ENCODE results near the gene TFCP2L1. TPM values are rescaled to one million over a fixed set of nuclear protein-coding genes. Genes with fewer than 3 reads are reported as not detected.

Gene TFCP2L1
- total RNA-seq, 2 donors from 2014 or later: 11.5 to 25.7 TPM

DNA sequence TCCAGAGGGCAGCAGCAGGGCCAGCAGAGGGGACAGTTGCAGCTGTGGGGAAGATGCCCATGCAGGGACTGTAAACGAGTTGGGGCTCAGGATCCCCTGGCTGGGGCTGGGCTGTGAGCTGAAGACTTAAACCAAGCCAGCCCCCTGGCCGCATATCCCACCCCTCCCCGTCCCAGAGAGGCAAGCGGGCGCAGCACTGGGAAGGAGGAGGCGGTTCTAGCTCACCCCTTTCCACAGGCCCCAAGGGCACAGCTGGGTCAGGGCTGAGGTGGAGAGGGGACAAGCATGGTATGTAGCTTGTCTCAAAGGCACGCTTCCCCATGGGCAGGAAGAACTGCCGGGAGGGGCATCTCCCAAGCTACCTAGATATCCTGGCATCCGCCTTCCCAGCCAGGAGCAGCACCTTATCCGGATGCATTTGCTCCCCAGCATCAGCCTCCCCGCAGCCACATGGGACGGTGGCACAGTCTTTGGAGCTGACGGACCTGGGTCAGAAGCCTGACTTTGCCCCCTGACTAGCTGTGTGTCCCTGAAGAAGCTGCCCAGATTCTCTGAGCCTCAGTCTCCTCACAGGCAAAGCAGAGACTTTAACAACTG, 75.9 kb downstream of the TFCP2L1 start:
- 91% methylated on average over 13 of the region's 13 CpGs for WGBS
- H3K27me3 ChIP-seq (replicated peaks; ENCODE audit: insufficient read depth): no peaks in the 10 kb centered on the region
- DNase-seq (ENCODE audit: low spot score): no peak

DNA sequence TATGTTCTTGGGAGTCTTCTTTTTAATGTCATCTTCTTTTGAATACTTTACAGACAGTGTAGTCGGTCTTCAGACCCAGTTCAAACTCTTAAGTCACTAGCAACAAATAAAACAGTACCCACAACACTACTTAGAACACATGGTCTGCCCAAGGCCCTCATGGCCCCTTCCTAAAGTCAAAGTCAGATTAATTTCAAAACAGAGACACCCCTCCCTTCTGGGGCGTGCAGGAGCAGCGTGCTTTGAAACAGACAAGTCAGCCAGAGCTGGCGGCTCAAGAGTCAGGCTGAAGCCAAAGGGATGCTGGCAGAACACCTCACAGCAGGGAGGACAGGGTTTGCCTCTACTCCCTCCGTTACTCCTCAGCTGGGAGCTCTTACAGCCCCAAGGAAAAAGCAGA, 77.5 kb downstream of the TFCP2L1 start:
- Histone ChIP-seq H3K4me1 (replicated peaks) (no peaks in the 10 kb centered on the region), H3K9me3 (no peaks in the 10 kb centered on the region), H3K36me3 (no peaks in the 10 kb centered on the region), H3K4me3 (no peak overlapping the region), H3K27ac (no peak overlapping the region), H3K27me3 (replicated peaks; ENCODE audit: insufficient read depth) (no peaks in the 10 kb centered on the region)
- 87% methylated on average over 5 of the region's 5 CpGs for WGBS
- no peak for DNase-seq (ENCODE audit: low spot score)
- TF ChIP-seq POLR2AphosphoS5 (IDR thresholded peaks at IDR 0.05): no peak
- TF ChIP-seq, protein P1, sequence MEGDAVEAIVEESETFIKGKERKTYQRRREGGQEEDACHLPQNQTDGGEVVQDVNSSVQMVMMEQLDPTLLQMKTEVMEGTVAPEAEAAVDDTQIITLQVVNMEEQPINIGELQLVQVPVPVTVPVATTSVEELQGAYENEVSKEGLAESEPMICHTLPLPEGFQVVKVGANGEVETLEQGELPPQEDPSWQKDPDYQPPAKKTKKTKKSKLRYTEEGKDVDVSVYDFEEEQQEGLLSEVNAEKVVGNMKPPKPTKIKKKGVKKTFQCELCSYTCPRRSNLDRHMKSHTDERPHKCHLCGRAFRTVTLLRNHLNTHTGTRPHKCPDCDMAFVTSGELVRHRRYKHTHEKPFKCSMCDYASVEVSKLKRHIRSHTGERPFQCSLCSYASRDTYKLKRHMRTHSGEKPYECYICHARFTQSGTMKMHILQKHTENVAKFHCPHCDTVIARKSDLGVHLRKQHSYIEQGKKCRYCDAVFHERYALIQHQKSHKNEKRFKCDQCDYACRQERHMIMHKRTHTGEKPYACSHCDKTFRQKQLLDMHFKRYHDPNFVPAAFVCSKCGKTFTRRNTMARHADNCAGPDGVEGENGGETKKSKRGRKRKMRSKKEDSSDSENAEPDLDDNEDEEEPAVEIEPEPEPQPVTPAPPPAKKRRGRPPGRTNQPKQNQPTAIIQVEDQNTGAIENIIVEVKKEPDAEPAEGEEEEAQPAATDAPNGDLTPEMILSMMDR (IDR thresholded peaks at IDR 0.05): no peak
- no peak for TF ChIP-seq POLR2A (IDR thresholded peaks at IDR 0.05)
- intact Hi-C loops (cut with DNase I): no loop called here

More for the DNA sequence above, 75.9 kb downstream of the TFCP2L1 start:
- intact Hi-C loops (cut with DNase I): no loop called here
- Histone ChIP-seq H3K4me3 (no peak overlapping the region), H3K4me1 (replicated peaks) (no peaks in the 10 kb centered on the region), H3K27ac (no peak overlapping the region), H3K9me3 (no peaks in the 10 kb centered on the region), H3K36me3 (no peaks in the 10 kb centered on the region)
- TF ChIP-seq POLR2A (IDR thresholded peaks at IDR 0.05): no peak
- TF ChIP-seq POLR2AphosphoS5 (IDR thresholded peaks at IDR 0.05): no peak
- TF ChIP-seq, protein P1 (IDR thresholded peaks at IDR 0.05): no peak

DNA sequence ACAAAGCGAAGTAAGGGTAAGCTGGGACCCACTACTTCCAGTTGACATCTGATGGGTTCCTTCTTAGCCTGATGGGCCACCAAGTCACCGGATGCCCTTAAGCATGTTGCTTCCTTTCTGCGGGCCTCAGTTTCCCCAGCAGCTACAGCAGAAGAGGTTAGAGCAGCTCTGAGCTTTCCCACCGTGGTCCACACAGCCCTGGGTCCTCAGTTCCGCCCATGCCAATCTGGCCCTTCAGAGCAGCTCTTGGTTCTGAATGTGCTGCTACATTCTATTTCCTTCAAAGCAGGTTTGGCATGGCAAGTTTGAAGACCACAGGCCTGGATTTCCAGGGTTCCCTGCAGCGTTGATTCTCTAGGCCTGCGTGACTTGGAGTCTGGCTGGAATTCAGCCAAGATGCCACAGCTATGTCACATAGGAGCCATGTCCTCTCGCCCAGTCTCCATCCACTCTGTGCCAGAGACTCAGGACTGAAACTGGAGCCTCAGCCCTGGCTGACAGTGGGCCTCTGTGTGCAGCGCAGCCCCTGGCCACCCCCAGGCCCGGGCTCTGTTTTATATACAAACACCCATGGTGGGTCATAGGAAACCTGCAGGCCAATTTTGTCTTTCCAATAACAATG, 79.6 kb downstream of the TFCP2L1 start:
- DNase-seq (ENCODE audit: low spot score): no peak
- intact Hi-C loops (cut with DNase I): no loop called here
- TF ChIP-seq POLR2A (IDR thresholded peaks at IDR 0.05) (no peak), POLR2AphosphoS5 (IDR thresholded peaks at IDR 0.05) (no peak)
- TF ChIP-seq, protein P1 (IDR thresholded peaks at IDR 0.05): no peak
- Histone ChIP-seq H3K9me3 (no peaks in the 10 kb centered on the region), H3K4me3 (no peak overlapping the region), H3K27ac (no peak overlapping the region), H3K36me3 (no peaks in the 10 kb centered on the region), H3K4me1 (replicated peaks) (no peaks in the 10 kb centered on the region), H3K27me3 (replicated peaks; ENCODE audit: insufficient read depth) (no peaks in the 10 kb centered on the region)
- 76% methylated on average over 10 of the region's 10 CpGs for WGBS

DNA sequence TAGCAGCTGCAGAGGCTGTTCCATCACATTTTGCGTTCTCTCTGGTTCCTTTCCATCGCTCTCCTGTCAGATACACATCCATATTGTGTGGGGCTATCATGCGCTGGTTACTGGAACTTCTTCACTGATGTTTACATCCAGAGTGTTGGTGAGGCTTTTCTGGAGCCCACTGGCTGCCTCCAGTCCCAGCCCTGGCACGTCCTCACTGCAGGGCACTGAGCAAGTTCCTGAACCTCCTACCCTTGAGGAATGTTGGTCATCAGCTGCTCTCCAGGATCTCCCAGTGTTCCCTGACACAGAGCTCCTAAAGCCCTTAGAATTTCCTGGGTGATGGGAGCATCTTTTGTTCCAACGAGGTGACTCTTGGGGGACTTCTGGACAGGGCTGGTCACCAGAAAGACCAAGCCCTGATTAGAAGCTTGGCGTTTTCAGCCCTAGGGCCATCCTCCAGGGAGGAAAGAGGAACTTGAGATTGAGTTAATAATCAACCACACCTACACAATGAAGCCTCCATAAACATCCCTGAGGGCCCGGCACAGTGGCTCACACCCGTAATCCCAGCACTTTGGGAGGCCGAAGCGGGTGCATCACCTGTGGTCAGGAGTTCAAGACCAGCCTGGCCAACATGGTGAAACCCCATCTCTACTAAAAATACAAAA, 81.3 kb downstream of the TFCP2L1 start:
- Histone ChIP-seq H3K4me1 (replicated peaks) (no peaks in the 10 kb centered on the region), H3K9me3 (no peaks in the 10 kb centered on the region), H3K27ac (no peak overlapping the region), H3K4me3 (no peak overlapping the region), H3K27me3 (replicated peaks; ENCODE audit: insufficient read depth) (no peaks in the 10 kb centered on the region), H3K36me3 (no peaks in the 10 kb centered on the region)
- 86% methylated on average over 10 of the region's 10 CpGs for WGBS
- no peak for DNase-seq (ENCODE audit: low spot score)
- TF ChIP-seq, protein P1 (IDR thresholded peaks at IDR 0.05): no peak
- no peak for TF ChIP-seq POLR2AphosphoS5 (IDR thresholded peaks at IDR 0.05)
- TF ChIP-seq POLR2A (IDR thresholded peaks at IDR 0.05): no peak
- intact Hi-C loops (cut with DNase I): no loop called here
